ENCODE results near the gene RAPGEF3.

The RAPGEF3 gene

DNA sequence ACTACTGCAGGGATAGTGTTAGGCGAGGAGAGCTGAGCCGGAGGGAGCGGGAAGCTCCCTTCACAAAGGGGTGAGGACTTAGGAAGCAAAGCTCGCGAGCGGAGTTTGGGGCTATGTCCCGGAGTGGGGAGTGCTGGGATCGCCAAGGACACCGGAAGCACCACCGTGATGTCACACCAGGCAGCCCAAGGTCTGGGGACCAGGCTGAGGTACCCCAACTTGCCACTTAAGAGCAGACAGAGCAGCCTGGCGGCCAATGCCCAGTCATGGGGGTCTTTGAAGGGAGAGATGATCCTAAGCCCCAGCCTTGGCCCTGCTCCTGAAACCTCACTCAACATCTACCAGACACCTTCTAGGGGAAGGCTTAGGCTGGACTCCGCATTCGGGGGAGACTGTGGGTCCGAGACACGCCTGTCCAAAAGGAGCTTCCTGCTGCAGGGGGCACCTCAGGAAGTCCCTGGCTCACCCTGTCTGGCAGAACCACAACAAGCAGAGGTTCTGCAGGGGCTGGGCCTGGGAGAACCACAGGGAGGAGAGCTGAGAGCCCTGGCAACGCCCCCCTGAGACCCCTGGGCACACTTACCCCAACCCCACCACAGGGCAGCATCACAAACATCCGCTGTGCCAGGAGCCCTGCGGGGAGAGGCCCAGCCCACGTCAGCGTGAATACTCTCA is 32.1 kb upstream of the RAPGEF3 start:
- DNase-seq: no peak

DNA sequence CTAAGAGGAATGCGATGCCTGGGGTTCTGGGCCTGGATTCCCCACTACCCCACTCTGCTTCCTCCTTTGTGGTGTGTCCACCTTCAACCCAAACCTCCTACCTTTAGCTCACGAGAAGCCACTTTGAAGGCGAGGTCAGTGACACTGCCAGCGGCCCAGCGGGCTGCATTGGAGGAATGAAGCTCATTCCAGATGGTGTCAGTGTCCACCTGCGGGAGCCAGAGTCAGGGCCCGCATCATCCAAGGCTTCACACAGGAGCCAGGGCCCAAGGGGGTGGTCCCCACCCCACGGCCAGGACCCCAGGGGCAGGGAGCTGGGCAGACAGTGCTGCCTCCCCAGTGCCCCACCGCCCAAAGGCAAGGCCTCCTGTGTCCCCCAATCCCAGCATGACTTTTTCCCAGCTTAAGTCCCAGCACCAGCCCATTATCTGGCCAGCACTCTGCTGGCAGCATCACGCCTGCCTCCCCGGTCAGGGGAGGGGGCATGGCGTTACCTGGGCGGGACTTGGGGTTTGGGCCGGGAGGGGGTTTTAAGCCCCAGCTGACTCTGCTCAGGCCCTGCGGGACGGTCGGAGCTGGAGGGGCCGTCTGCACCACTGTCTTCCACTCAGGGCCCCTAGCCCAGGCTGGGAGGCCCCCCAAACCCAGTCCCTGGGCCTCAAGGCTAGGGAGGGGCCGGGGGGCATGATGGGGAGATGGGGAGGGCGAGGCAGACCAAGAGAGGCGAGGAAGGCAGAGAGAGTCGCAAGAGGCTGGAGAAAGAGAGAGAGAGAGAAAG is 31.2 kb upstream of the RAPGEF3 start:
- DNase-seq: no peak

DNA sequence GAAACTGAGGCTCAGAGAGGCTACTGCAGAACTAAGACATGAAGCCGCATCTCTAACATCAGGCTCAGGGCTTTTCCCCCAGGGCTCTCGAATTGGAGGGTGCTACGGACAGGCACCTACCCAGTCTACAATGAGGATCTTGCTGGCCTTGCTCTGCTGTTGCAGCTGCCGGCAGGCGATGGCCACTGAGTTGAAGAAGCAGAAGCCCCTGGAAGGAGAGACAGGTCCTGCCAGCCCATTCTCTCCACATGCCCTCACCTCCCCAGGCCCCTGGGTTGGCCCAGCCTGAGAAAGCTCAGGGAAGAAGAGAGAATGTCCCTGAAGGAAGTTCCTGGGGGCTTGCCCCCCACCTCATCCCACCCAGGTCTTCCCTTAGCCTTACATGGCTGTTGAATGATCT is 30.5 kb upstream of the RAPGEF3 start:
- no peak for DNase-seq

DNA sequence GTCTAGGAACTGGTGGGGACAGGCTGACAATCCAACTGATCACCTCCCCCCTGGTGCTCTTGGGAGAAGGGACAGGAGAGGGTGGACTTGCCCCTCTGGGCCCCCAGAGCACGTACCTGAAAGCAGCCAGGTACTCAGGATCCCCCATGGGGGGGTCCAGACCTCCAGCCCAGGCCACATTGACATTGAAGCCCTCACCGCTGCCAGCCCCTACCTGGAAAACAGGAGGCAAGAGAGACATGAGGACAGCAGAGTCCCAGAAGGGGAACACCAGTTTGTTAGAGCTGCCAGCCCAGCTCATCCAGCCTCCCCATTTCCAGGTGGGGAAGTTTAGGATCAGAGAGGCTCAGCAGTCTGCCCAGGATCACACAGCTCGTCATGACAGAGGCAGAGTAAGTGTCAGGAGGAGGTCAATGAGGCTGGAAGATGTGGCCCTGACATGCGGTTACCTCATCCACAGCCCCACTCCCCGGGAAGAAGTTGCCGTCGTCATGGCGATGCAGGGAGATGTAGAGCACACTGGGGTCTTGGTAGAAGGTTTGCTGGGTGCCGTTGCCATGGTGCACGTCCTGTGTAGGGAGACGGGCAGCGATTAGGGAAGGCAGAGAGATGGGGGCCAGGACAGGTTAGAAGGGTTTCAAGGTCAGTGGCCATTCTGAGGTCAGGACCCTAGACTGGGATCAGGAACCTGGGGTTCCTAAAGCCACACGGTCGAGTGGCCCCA is 29.1 kb upstream of the RAPGEF3 start:
- DNase-seq: no peak

DNA sequence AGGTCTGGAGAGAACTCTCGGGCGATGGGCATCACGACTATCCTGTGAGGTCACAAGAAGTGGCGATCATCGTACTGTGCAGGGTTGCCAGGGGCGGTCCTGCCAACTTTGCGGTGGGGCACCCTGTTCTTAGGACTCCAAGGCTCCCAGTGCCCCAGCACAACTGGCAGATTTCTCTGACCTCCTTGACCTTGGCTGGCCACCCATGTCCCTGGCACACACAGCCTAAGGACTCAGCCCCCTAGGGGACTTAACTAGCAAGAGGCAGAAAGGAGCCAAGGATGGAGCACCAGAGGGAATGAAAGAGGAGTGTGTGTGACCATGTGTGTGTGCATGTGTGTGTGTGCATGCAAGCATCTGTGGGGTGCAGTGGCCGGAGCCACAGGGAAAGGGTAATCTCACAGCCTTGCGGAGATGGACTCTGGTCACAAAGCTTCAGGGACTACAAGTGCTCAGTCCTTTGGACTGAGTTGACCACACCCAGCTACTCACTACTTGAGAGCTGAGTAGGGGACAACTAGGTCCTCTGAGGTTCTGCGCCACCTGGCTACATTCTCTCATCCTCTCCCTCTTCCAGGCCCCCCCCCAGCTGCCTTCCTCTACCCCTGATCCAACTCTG is 28.1 kb upstream of the RAPGEF3 start:
- DNase-seq: no peak

DNA sequence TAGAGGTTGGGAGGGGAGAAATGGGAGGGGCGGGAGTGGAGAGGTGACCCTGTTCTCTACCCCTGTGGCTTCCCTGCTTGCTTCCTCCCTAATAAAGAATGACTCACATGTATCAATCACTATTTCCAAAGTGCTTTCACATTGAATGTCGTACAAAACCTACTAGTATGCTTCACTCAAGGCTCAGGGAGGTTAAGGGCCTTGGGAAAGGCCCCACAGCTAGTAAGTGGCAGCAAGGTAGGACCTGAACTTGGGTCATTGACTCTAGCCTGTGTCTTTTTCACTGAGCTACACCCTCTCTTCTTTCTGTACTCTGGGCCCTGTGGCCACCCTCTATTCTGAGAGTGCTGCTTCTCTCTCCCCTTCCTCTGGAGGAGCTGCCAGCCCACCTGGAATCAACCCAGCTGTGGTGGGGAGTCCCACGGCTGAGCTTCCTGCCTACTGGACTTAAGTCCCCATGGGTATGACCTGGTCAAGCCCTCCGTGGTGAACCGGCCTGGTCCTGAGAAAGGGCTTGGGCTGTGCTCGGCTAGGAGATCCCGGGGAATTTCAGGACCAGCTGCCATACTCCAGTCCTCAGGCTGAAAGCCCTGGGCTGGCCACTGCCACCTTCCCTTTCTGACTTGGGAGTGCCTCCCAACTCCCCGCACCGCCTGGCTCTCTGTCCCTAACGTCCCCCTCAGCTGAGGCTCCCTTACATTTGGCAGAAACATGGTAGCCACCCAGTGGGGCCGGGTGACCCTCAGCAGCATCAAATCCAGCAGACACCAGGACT is 27.4 kb upstream of the RAPGEF3 start:
- no peak for DNase-seq

DNA sequence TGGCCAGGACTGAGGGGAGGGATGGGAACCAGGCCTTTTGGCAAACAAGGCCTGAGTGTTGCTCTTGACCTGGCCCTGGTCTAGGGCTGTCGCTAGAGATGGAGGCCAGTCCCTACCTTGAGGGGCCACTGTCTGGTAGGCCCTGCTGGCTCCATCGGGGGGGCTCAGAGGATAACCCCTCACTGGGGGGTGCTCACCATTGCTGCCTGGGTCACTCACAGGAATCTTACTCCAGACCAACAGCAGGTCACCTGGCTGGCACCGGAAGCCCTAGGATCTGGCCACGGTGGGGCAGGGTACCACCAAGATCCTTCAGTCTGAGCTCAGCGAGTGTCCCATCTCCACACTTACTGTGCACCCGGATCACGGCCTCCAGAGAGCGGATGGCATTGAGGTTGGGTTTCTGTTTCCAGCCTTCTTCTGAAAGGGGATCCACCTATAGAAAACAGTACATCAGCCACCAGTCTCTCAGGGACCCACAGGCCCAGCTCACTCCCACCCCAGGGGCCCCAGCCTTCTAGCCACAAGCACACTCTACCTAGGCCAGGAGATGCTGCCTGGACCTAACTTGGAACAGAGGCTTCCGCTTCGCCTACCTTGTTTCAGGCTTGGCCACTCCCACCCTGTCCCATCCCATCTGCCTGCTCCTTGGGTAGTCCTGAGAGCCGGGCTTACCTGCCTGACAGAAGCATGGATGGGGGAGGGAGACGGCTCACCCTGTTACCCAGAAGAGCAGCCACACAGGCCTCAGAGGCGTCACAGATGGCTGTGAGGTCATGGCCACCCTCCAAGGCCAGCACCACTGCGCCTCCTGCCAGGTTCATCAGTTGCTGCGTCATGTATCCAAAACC is 26.6 kb upstream of the RAPGEF3 start:
- no peak for DNase-seq

DNA sequence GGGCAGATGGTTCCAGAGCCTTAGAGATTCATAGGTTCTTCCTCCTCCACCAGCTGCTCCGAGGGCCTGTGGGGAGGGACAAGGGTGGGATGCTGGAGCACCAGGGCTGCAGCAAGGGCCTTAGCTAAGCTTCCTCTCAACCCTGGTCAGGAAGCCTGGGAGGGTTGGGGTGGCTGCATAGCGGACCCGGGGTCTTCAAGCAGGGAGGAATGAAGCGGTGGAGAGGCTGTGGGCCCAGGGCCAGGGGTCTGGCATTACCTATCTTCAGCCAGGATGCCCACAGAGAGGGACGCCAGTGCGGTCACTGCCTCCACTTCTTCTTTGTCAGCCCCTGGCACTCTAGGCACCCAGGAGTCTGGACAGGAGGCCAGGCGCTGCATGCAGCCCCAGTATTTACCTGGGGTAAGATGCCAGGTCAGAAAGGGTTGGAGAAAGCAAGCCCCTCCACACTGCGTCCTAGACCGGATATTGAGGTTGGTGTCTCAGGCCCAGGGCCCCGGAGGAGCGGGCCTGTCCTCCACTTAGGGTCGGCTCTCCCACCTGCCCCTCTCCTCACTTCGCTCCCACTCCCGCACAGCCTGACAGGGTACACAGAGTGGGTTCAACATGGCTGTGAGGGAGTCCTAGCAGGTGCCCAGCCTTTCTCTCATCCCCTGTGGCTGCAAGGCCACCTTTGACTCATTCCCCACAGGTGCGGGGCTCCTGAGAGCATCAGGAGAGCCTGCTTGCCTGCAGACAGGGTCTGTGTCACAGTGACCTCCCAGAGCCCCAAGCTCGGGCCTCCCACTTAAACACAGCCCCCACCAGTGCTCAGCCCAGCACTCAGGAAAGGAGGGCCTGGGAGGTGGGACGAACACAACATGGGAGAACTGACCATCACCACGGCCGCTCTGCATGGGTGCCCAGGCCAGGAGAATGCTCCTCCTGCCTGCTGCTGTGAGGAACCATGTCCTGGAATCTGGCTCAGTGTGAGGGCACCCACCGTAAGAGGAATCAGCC is 25.4 kb upstream of the RAPGEF3 start:
- DNase-seq: no peak

DNA sequence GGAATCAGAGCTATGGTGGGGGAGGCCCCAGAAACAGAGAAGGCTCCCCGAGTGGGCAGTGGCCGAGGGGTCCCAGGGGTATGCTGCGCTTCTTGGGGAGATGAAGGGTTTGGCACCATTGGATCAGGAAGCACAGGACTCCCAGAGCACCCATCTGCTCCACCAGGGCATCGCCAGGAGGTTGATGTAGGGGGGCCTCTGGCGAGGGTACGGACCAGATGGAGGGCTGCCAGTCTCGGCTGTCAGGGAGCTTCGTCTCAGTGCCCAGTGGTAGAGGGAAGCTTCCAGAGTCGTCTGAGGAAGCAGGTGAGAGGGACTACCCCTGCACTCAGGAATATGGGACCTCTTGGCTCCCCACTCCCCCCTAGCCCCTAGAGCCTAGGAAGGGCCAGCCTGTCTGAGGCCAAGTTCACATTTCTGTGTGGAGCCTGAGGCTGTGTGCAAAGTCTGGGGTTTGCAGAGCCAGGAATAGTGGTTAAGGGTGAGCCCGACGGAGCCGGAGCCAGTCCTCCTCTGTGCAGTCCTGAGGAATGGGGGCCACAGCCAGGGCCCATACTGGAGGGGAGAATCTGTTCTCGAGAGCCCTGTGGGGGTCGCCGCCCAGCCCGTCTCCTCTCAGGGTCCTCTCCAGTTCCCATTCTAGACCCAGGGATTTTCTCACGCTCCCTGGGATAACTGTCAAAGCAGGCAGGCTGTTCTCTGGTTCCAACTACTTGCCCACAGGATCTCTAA is 24.5 kb upstream of the RAPGEF3 start:
- no peak for DNase-seq

DNA sequence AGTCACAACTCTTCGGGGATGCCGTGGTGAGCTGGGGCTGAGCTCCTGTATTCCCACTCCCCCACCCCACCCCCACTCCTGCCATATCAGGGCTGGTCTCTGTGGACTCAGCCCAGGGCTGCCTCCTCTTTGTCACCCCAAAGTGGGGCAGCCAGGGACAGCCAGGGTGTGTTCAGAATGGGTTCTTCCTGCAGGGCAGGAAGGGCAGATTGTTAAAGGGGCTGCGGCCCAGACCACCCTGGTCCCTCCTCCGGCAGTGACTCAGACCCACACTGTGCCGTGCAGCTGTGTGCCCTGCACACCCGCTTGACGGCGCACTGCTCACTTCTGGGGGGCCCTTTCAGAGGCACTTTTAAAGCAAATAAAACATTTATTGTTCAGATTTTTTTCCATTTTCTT is 23.7 kb upstream of the RAPGEF3 start:
- DNase-seq: no peak

DNA sequence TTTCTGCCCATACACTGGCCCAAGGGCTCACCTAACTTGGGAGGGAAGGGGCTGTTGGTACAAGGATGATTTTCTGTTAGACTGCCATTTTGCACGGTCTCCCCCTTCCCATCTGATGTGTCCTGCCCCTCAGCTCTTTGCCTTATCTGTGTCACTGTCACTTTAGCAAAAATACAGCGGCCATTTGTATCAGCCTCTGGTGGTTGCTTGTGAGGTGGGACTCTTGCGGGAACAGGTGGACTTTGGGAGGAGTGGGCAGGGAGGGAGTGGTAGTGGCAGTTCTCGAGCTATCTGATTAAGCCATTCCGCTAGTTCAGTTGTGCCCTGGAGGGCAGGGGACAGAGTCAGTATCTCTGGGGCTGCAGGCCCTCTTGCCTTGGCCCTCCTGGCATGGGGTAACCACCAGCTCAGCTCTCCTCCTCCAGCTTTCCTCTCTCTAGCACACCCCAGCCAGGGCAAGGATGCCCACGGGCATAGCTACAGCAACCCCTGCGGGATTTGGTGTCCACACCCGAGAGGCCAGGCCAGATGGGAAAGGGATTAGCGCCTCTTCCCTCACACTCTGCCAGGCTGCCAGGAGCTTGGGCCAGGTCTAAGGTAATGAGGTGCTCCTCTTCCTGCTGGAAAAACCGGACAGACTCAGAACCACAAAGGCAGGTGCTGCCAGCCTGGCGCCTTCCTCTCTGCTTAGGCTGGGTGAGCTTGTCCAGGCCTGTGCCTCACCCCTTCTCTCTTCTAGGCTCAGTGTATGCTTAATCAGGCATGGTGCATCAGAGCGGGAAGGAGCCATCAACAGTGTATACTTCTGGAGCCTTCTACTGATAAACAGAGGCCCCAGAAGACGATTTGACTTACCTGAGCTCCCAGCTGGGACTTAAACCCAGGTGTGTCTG is 23.0 kb upstream of the RAPGEF3 start:
- peak; percentile 26 to 29 for DNase-seq

DNA sequence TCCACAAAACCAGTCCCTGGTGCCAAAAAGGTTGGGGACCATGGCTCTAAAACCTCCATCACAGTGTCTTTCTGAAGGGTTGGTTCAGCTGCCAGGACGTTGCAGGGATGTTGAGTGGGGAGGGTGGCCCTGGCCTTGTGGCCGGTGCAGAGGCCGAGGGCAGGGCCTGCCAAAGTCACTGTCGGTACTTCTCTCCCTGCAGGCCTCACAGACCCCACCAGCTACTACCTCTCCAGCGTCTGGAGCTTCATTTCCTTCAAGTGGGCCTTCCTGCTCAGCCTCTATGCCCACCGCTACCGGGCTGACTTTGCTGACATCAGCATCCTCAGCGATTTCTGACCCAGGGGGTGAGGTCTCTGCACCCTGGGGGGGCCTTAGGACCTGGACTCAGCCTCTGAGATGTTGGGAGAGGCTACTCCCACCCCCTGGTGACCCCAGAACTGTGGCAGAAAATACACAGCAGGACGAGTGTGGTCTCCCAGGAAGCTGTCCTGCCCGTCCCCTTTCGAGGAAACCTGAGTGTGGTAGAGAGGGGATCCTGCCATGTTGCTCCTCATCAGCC is 21.3 kb upstream of the RAPGEF3 start:
- DNase-seq: no peak

DNA sequence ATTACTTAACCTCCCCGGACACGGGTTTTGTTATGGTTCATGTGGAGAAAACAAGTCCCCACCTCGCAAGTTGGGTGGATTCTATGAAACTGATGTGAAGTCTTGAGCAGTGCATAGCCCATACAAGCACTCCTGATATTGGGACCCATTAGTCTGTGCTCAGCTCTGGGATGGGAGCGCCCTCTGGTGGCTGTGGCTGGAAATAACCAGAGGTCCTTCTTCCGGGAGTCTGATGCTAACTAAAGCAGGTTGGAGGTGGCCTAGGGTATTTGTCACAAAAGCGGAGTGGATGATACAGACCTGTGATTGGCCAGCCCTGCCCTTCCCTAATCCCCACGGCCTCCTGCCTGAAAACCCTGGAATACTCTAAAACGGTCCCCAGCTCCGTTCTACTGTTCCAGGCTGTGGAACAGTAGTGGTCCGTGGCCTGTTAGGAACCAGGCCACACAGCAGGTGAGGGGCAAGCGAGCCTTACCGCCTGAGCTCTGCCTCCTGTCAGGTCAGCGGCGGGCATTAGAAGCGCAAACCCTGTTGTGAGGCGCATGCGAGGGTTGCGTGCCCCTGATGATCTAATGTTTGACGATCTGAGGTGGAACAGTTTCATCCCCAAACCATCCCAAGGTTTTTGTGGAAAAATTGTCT is 20.7 kb upstream of the RAPGEF3 start:
- DNase-seq: peak in 1 of 2 experiments; percentile 74

DNA sequence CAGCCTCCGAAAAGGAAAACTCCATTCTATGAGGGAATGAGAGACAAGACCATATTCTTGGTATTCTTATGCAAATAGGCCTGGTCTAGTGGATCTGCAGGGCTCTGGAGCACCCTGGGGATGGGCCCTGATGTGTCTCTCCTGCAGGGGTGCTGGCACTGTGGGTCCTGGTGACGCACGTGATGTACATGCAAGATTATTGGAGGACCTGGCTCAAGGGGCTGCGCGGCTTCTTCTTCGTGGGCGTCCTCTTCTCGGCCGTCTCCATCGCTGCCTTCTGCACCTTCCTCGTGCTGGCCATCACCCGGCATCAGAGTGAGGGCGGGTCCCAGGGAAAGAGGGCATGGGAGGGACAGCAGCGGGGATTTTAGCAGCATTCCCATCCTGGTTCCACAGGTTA is 20.2 kb upstream of the RAPGEF3 start:
- DNase-seq: no peak

DNA sequence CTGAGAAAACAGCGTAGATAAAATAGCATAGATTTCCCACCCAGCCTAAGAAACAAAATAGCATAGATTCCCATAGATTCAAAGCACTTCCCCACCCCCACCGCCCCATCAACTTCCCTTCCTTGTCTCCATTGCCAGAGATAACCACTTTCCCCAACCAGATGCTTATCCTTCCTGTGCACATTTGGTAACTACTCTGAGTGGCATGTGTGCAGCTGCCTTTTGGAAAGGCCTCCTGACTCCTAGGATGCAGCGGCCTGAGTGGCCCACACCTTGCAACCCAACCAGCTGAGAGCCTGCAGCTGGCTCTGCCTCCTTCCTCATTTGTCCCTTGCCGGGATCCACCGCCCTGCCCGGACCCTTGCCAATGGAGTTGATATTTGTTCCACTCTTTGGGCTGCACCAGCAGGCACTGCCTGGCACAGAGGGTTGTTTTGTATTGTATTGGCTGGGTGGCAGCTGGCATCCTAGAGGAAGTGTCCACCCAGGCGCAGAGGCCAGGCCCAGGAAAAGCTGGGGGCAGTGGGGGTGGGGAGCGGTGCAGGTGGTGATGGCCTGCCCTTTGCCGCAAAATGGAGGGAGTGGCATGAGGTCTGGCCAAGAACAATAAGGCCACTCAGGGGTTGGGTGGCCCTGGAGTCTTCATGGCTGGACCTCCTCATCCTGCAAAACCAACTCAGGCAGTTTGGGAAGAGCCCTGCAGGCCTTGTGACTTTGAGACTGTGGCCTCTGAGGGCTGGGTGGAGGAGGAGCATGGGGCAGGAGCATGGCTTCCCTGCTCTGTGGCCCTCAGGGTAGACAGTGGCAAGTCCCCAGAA is 19.3 kb upstream of the RAPGEF3 start:
- no peak for DNase-seq

DNA sequence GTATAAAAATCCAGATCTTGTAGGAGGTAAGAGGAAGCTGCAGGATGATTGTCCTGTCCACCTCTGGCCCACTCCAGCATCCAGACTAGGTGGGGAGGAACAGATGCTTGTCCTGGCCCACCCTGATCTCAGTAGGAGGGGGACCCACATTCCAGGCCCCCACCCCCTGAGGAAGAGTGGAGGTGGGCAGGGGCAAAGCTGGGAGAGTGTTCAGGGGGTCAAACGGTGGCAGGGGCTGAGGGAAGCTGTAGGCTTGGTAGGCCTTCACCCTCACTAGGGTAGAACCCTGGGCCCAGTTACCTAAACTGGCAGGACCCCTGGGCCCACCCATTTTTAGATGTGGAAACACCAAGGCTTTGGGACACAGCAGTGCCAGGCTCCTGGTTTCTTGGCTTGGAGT is 18.5 kb upstream of the RAPGEF3 start:
- no peak for DNase-seq

Data from cerebellar nuclear complex (tissue), 1 donor.